Natural killer cell (primary cell): ENCODE results near the gene ZNF440. TPM values are rescaled to one million over a fixed set of nuclear protein-coding genes. Genes with fewer than 3 reads are reported as not detected.
"Not testable (repeated sequence)": the region's sequence is repeated elsewhere in the genome, so short reads cannot be mapped to it uniquely, and the experiment has no call there.

Source experiments
- ATAC-seq, 3 donors: fragments of 150-1000 bp in 2 of 3; fragments of 200-7000 bp in 1 of 3; cut with Tn5 transposase; 1 replicate in 1 of 3; 2 replicates in 2 of 3; pipeline ENCODE4 v1.10.0; 2021; ENCODE audit warnings: mild to moderate bottlenecking in 2 of 3, moderate library complexity in 2 of 3
- DNase-seq, 2 donors: peaks; one replicate each; pipeline versions ENCODE4 v3.0.0 to v3.0.0-alpha.2; 2013 to 2021; ENCODE audit warnings: mixed read lengths in 1 of 2
- H3K27ac ChIP-seq: one replicate; pipeline ENCODE4 v1.5.1; 2013; ENCODE audit warnings: mild to moderate bottlenecking, low read length
- H3K27me3 ChIP-seq: one replicate; pipeline ENCODE4 v1.6.1; 2013; ENCODE audit warnings: low read length; ENCODE audit not compliant: control insufficient read depth, insufficient read depth
- H3K36me3 ChIP-seq: one replicate; pipeline ENCODE4 v1.6.1; 2013; ENCODE audit warnings: low read length; ENCODE audit not compliant: control insufficient read depth, insufficient read depth
- H3K4me1 ChIP-seq: one replicate; pipeline ENCODE4 v1.6.1; 2013; ENCODE audit warnings: low read length; ENCODE audit not compliant: control insufficient read depth, insufficient read depth
- H3K4me3 ChIP-seq: one replicate; pipeline ENCODE4 v1.5.1; 2013; ENCODE audit warnings: low read length
- H3K9me3 ChIP-seq: one replicate; pipeline ENCODE4 v1.6.1; 2013; ENCODE audit warnings: low read length; ENCODE audit not compliant: control insufficient read depth, insufficient read depth
- H3K27ac Mint-ChIP-seq, 2 donors: one replicate each; pipeline ENCODE4 v1.8.0; 2022; ENCODE audit warnings: mild to moderate bottlenecking in 2 of 2, mixed read lengths in 2 of 2, moderate library complexity in 1 of 2
- H3K27me3 Mint-ChIP-seq, 2 donors: one replicate each; pipeline ENCODE4 v1.8.0; 2022; ENCODE audit warnings: low read depth in 2 of 2, mixed read lengths in 2 of 2
- H3K36me3 Mint-ChIP-seq: one replicate; pipeline ENCODE4 v1.8.0; 2022; ENCODE audit warnings: mixed read lengths
- H3K4me1 Mint-ChIP-seq, 2 donors: one replicate each; pipeline ENCODE4 v1.8.0; 2022; ENCODE audit warnings: mixed read lengths in 2 of 2
- H3K4me3 Mint-ChIP-seq: one replicate; pipeline ENCODE4 v1.8.0; 2022; ENCODE audit warnings: mild to moderate bottlenecking, moderate library complexity, mixed read lengths
- H3K9me3 Mint-ChIP-seq, 2 donors: one replicate each; pipeline ENCODE4 v1.8.0; 2022; ENCODE audit warnings: mixed read lengths in 2 of 2
- CTCF ChIP-seq: fragments of 200-600 bp; IDR thresholded peaks from one replicate; pipeline ENCODE4 v1.8.0; 2022; ENCODE audit warnings: antibody characterized with exemption
- WGBS: methylation state at CpG from one replicate; pipeline ENCODE4 v1.1.7; 2013; ENCODE audit warnings: missing lambda C conversion rate; ENCODE audit not compliant: insufficient coverage; 5-methylcytosine and 5-hydroxymethylcytosine counted together
- intact Hi-C: fragments of 100-400 bp; cut with micrococcal nuclease; formaldehyde crosslinking; loops from one replicate; pipeline ENCODE4 v1.14.2; 2022
- total RNA-seq, 4 donors: library from RNA; stranded (reverse); fragments of 120-200 nt in 1 of 4; gene quantifications; one replicate each; pipeline versions ENCODE4 v1.2.3 to v1.2.4, GENCODE V29; 2013 to 2022

The ZNF440 gene
- total RNA-seq, 3 donors from 2014 or later (not counting 1 experiment from before 2014, with no cell fraction given) = 21.8 to 37.4 (median 26.6) TPM

- intact Hi-C loops = loop anchor here (2.0 kb wide), 3 partner anchors 45 to 109 kb away; partner anchors contain the start of gene ZNF700
- H3K27ac ChIP-seq, H3K36me3 Mint-ChIP-seq, H3K4me1 Mint-ChIP-seq, H3K27me3 ChIP-seq, H3K27ac Mint-ChIP-seq, H3K27me3 Mint-ChIP-seq, H3K4me1 ChIP-seq, H3K36me3 ChIP-seq, H3K9me3 Mint-ChIP-seq, H3K4me3 Mint-ChIP-seq, H3K9me3 ChIP-seq, H3K4me3 ChIP-seq: not testable (repeated sequence)
- DNase-seq (peak; percentile 44 to 58), ATAC-seq (peak in 2 of 3 donors; percentile 59 to 60)
- TF ChIP-seq CTCF = peak; percentile 44
- WGBS = 85% methylated on average over 16 of the region's 16 CpGs
Observed at GRCh38 chr19:11879687-11880266, 65.7 kb downstream of the ZNF440 start.

GRCh38 chr19:11880598-11880997 lies 66.5 kb downstream of the ZNF440 start:
- no peaks in the 10 kb centered on the region for H3K27me3 ChIP-seq
- peaks cover 5 to 8% of the 10 kb centered on the region in 2 donors for H3K4me1 Mint-ChIP-seq
- no peaks in the 10 kb centered on the region for H3K9me3 Mint-ChIP-seq
- DNase-seq (no peak), ATAC-seq (no peak)
- no peaks in the 10 kb centered on the region for H3K9me3 ChIP-seq
- no peak for TF ChIP-seq CTCF
- no peaks in the 10 kb centered on the region for H3K36me3 ChIP-seq
- 92% methylated on average over 12 of the region's 12 CpGs for WGBS
- H3K4me1 ChIP-seq = peaks cover 3% of the 10 kb centered on the region
- H3K36me3 Mint-ChIP-seq = no peaks in the 10 kb centered on the region
- H3K27ac ChIP-seq = no peak overlapping the region
- H3K27ac Mint-ChIP-seq = no peak overlapping the region
- H3K4me3 ChIP-seq = no peak overlapping the region
- intact Hi-C loops = loop anchor here (2.0 kb wide), 3 partner anchors 44 to 108 kb away; partner anchors contain the start of gene ZNF700
- peaks cover 0 to 8% of the 10 kb centered on the region in 2 donors for H3K27me3 Mint-ChIP-seq
- H3K4me3 Mint-ChIP-seq = no peak overlapping the region

GRCh38 chr19:11881151-11881800 lies 67.2 kb downstream of the ZNF440 start:
- Mint-ChIP-seq H3K9me3 (no peaks in the 10 kb centered on the region), H3K4me3 (no peak overlapping the region), H3K27ac (no peak overlapping the region), H3K4me1 (peaks cover 5 to 8% of the 10 kb centered on the region in 2 donors), H3K36me3 (no peaks in the 10 kb centered on the region), H3K27me3 (peaks cover 0 to 8% of the 10 kb centered on the region in 2 donors)
- no peak overlapping the region for H3K4me3 ChIP-seq
- WGBS = 15% methylated on average over 10 of the region's 10 CpGs
- DNase-seq (peak; percentile 43 to 84), ATAC-seq (peak; percentile 59 to 84 (median 82))
- TF ChIP-seq CTCF = peak; percentile 73
- peaks cover 3% of the 10 kb centered on the region for H3K4me1 ChIP-seq
- H3K27ac ChIP-seq = no peak overlapping the region
- intact Hi-C loops = loop anchor here (1.0 to 2.0 kb wide), 4 partner anchors 44 to 260 kb away; partner anchors contain the start of gene ZNF700
- H3K27me3 ChIP-seq = no peaks in the 10 kb centered on the region
- no peaks in the 10 kb centered on the region for H3K9me3 ChIP-seq
- H3K36me3 ChIP-seq = no peaks in the 10 kb centered on the region
